Stimulated activated CD8-positive, alpha-beta memory T cell treated with anti-CD3 and anti-CD28 coated beads, Interleukin-15, amount 100 ng/mL, for 4 hours (primary cell): ENCODE results near the gene POLR1A.

Experiments
- DNase-seq, 2 donors: peaks; one replicate each; pipeline ENCODE4 v3.0.0-alpha.2; 2020; ENCODE audit warnings: low read depth in 2 of 2

POLR1A gene

GRCh38 chr2:86022661-86023365 is 82.9 kb downstream of the POLR1A start:
- DNase-seq: no peak

DNA sequence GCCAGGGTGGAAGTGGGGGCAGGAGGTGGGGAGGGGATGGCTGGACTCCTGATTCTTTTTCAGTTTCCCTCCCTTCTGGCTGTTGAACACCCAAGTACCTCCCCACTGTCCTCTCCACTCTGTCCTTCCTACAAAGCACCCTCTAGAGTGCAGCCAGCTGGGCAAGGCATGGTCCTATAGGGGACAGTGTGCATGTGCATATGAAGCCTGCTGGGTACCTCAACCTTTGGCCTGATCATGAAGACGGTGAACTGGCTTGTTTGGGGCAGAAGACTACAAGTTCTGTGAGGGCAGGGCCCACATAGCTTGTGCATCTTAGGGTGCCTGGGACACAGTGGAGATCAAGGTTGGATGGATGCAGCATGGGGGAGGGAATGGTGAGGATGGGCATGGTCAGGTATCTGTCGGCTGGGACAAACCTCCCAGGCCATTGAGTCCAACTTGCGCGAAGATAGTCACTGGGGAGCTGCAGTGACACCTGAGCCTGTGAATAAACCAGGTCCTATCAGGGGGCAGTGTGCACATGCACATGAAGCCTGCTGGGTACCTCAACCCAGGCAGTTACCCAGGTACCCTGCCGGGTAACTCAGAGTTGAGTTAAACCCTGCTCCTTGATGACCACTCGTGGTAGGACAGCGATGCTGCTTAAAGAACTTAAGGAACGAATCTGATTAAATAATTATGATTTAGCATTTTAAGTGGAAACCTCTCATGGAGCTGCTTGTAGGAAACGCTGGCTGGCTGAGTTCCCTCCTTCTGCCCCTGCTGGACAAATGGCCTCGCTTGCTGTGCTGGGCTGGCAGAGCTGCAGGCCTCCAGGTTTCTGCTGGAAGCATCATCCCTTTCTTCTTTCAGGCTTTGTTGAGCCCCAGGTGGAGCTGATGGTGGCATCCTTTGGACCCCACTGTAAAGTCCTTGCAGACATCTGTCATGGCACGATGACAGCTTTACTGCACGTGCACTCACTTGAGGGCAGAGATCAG is 84.0 kb downstream of the POLR1A start:
- DNase-seq: no peak

DNA sequence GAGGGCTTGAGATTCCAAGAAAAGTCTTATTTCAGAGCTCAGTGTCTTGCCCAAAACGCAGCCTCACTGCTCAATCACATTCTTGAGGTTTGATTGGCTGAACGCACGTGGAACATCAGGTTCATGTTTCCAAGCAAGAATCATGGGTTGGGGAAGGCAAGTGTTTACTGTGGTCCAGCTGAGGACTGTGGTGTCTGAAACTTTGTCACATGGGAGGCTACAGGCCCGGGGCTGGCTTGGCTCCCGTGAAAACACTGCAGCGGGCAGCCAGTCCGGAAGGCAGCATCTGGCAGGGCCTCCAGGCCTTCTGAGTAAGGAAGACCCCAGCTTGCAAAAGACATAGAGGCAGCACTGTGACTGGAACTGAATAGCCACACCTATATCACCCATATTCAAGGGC is 84.7 kb downstream of the POLR1A start:
- DNase-seq: no peak

- DNase-seq: no peak
Observed at GRCh38 chr2:86019121-86019520, 86.6 kb downstream of the POLR1A start.

GRCh38 chr2:86017901-86018896 is 87.5 kb downstream of the POLR1A start:
- no peak for DNase-seq

DNA sequence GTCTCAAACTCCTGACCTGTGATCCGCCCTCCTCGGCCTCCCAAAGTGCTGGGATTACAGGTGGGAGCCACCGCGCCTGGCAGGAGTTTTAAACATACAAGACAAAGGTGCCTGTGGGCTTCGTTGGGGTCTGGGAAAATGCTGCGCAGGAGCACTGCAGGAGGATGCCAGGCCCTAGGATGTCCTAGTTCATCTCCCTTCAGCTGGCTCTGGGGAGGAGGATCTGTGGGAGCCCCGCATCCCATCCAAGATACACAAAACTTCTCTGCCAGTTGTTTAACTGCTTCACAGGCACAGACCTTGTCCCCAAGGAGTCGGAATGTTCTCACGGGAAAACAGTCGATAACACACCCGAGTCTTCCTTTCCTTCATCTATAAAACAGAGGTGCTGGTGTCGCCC is 89.1 kb downstream of the POLR1A start:
- no peak for DNase-seq

DNA sequence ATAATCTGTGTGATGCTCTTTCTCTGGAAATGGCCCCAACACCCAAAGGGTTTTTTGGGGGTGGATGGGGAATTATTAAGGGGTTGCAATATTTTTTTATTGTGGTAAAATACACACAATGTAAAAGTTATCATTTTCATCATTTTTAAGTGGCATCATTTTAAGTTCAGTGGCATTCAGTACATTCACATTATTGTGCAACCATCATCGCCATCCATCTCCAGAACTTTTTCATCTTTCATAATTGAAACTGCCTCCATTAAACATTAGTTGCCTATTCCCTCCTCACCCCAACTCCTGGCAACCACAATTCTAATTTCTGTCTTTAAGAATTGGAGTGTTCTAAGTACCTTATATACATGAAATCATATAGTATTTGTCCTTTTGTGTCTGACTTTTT is 90.0 kb downstream of the POLR1A start:
- no peak for DNase-seq

DNA sequence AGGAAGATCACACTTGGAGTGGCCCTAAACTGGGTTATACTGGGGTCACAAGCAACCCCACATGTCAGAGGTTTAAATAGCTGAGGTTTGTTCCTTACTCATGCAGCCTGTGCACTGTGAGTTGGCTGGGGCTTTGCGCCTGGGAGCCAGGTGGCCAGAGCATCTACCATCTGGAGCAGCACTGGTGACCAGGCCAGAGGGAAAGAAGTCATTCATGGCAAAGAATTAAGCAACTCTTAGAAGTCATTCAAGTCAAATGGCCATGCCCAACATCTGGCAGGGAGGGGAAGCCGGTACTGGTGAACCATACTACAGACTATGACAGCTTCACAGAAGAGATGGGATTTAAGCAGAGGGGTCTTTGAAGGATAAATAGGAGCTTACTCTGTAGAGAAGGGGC is 90.7 kb downstream of the POLR1A start:
- no peak for DNase-seq

- DNase-seq: no peak
Observed at GRCh38 chr2:86014493-86014892, 91.2 kb downstream of the POLR1A start.

DNA sequence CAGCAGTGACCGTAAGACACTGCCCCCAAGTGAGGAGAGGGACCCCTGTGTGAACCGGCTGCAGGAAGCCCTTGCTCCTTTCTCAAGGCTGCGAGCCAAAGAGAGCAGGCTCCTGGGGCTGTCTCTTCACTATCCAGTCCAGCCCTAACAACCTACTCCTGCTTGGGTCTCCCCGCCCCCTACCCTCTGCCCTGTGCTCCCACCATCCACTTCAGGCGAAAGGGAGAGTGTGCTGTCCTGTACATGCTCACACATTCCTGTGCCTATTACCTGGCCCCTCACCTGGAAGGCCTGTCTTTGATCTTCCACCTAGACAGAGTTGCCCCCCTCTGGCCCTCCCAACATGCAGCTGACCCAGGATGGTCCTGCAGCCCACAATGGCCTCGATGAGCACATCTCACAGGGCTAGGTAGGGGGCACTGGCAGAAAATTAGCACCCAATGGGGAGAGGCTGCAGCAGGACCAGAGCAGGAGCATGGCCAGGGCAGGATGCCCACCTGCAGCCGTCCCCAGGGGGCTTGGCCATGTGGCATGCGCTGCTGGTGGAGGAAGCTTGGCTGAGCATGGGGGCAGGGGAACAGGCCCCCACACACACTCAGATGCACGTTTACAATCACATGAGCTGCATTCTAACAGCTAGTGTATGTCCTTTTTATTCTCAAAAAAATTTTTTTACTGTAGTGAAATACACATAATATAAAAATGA is 93.5 kb downstream of the POLR1A start:
- no peak for DNase-seq

- DNase-seq: no peak
Observed at GRCh38 chr2:86011449-86011941, 94.2 kb downstream of the POLR1A start.

DNA sequence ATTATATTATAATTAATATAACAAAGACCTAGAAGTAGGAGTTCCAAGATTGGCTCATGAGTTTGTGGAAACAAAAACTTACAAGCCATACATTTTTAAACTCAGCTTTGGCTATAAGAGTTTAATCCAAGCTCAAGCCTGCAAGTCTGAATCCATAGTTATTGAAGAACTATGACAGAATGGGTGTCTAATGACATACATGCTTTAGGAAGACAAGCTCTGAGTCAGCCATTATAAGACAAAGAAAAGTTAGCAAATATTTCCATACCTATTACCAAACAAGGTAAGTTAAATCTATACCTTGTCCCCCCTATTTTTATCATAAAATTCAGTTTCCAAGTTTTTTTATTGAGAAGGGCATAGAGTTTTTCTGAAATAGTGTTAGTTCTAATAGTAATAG is 95.6 kb downstream of the POLR1A start:
- DNase-seq: no peak

GRCh38 chr2:86006524-86006923 is 99.2 kb downstream of the POLR1A start:
- no peak for DNase-seq

DNA sequence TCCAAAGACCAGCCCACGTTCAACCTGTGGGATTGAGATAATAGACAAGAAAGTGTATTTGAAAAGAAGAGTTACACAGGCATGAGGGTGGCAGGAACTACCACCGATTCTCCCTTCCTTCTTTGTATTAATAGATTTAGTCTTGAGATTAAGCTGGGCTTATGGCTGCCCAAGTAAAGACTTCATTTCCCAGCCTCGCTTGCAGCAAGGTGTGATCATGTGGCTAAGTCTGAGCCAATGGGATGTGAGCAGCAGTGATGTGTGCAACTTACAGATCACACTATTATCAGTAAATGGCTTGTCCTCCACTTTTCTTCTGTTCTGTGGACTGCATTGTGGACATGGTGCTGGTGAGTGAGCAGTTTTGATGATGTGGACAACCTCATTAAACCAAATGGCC is 101.7 kb downstream of the POLR1A start:
- no peak for DNase-seq

- no peak for DNase-seq
Observed at GRCh38 chr2:86003104-86003503, 102.6 kb downstream of the POLR1A start.

DNA sequence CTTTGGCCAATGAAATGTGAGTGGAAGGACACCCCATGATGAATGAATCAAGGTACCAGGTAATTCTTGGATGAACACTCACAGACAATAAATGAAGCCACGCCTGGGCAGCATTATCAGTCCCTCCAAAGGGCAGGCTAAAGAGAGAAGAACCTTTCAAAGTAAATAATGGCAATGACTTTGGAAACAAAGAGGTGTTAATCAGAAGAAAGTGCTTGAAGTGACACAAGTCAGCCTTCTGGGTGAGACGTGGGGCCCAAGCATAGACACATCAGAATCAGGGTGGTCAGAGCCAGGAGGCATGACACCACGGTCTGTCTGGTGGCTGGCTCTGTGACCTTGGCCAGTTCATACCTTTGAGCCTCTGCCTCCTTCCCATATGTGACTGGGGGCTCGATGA is 103.3 kb downstream of the POLR1A start:
- DNase-seq: no peak

GRCh38 chr2:86001326-86001725 is 104.4 kb downstream of the POLR1A start:
- DNase-seq: no peak

GRCh38 chr2:86000938-86001312 is 104.8 kb downstream of the POLR1A start:
- DNase-seq: no peak

DNA sequence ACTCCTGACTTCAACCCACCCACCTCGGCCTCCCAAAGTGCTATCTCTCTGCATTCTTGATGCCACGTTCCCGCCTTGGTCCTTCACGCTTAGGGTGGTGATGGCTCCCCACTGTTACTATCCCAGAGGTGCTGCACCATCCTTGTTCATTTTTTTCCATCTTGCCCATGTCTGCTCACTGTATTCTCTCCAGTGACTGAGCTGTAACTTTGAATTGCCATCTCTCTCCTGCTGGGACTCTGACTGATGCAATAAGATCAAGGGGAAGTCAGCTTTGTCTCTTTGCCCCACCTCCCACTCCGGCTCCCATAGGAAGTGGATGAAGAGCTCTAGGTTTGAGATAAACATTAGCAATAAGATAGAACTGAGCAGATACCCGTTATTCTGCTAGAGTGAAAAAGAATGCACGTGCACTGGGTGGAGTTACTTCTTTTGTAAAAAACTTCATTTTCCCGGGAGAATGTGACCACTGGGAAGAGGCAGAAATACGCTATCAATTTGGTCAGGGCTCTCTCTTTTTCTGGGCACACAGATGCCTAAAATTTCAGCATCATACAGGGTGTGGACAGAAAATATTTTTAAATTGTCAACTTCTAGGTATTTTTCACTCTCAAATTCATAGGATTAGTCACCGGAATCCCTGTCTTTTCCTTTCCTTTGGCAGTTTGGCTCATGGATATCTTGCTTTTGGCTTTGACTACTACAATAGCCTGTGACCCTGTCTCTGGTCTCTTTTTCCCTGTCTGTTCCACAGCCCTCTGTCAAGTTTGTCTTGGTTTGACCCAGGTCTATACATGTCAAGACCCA is 105.4 kb downstream of the POLR1A start:
- DNase-seq: no peak
